GM12878 (cell line): ENCODE results near the gene RAB6B.

Source experiments
- CHD2 ChIP-seq: IDR thresholded peaks from 2 replicates; pipeline ENCODE4 v1.6.1; 2011; ENCODE audit warnings: low read depth, low read length, improper control_type of control experiment, borderline replicate concordance
- CTCF ChIP-seq, 3 experiments: IDR thresholded peaks in 2 of 3; conservative IDR thresholded peaks in 1 of 3; 2 replicates each; pipeline ENCODE4 v1.5.1; 2011; ENCODE audit warnings: low read depth in 3 of 3, low read length in 3 of 3, mild to moderate bottlenecking in 3 of 3, control low read depth in 2 of 3, moderate library complexity in 2 of 3, inconsistent platforms in 1 of 3, mixed read lengths in 1 of 3; ENCODE audit not compliant: control insufficient read depth in 2 of 3, insufficient read depth in 1 of 3; ENCODE audit errors: extremely low read depth in 1 of 3
- FOXK2 ChIP-seq: fragments of 450-650 bp; IDR thresholded peaks from 2 replicates; pipeline ENCODE4 v1.6.1; 2017; ENCODE audit warnings: mild to moderate bottlenecking, moderate library complexity
- GABPA ChIP-seq: IDR thresholded peaks from 2 replicates; pipeline ENCODE4 v1.6.1; 2014; ENCODE audit warnings: antibody characterized with exemption, low read depth, mild to moderate bottlenecking, inconsistent platforms
- MYC ChIP-seq: IDR thresholded peaks from 2 replicates; pipeline ENCODE4 v1.6.1; 2011; ENCODE audit warnings: mild to moderate bottlenecking, low read length, moderate library complexity, inconsistent platforms; ENCODE audit not compliant: insufficient read depth, insufficient replicate concordance, insufficient read length, severe bottlenecking
- PML ChIP-seq: IDR thresholded peaks from 2 replicates; pipeline ENCODE4 v1.6.1; 2012; ENCODE audit warnings: low read length, inconsistent platforms
- RFX5 ChIP-seq: IDR thresholded peaks from 2 replicates; pipeline ENCODE4 v1.6.1; 2011; ENCODE audit warnings: low read depth, low read length, improper control_type of control experiment
- YY1 ChIP-seq: IDR thresholded peaks from 2 replicates; pipeline ENCODE4 v1.6.1; 2011; ENCODE audit warnings: low read depth, mild to moderate bottlenecking, low read length
- ZNF24 ChIP-seq: fragments of 450-650 bp; IDR thresholded peaks from 2 replicates; pipeline ENCODE4 v1.6.1; 2017; ENCODE audit warnings: antibody characterized with exemption, mild to moderate bottlenecking

GRCh38 chr3:133837487-133838295 lies 58.0 kb downstream of the RAB6B start:
- TF ChIP-seq CTCF (IDR thresholded peaks at IDR 0.05 in 2 of 3, conservative IDR thresholded peaks at IDR 0.05 in 1 of 3; ENCODE audit: control insufficient read depth in 2 of 3, extremely low read depth in 1 of 3, insufficient read depth in 1 of 3, low read depth in 3 of 3, low read length in 3 of 3): no peak
- TF ChIP-seq GABPA: no peak
- no peak for TF ChIP-seq ZNF24
- no peak for TF ChIP-seq CHD2
- no peak for TF ChIP-seq PML
- TF ChIP-seq MYC: no peak
- TF ChIP-seq YY1: no peak
- TF ChIP-seq FOXK2: no peak
- no peak for TF ChIP-seq RFX5
